ENCODE results near the gene SOS1. TPM values are rescaled to one million over a fixed set of nuclear protein-coding genes. Genes with fewer than 3 reads are reported as not detected.

SOS1 gene
- total and polyA plus RNA-seq, 2 of the 13 experiments (the other 11 are each of a cell fraction or from before 2014, with no cell fraction given), result 20.8 to 60.4 TPM

- 0 out of 2 replicates have a peak, but pooled peaks have one; percentile 62 for TF ChIP-seq ETS1 (CRISPR knock-in tag; IDR thresholded peaks at IDR 0.05)
- 0 out of 2 replicates have a peak, but pooled peaks have one; percentile 40 for TF ChIP-seq KLF6 (CRISPR knock-in tag; IDR thresholded peaks at IDR 0.05)
- TF ChIP-seq USF2 (IDR thresholded peaks at IDR 0.05; ENCODE audit: low read depth, low read length), result peak; percentile 17; the same call in 1 of the 2 replicates
- no peak for TF ChIP-seq USF2 (CRISPR knock-in tag; IDR thresholded peaks at IDR 0.05; ENCODE audit: borderline replicate concordance)
- peak; percentile 35; the same call in 1 of the 2 replicates for TF ChIP-seq HOXA9 (CRISPR knock-in tag; IDR thresholded peaks at IDR 0.05; ENCODE audit: borderline replicate concordance)
- TF ChIP-seq ZNF512B (CRISPR knock-in tag; IDR thresholded peaks at IDR 0.05; ENCODE audit: borderline replicate concordance), result peak; percentile 33; the same call in 1 of the 2 replicates
- TF ChIP-seq HMGXB4 (CRISPR knock-in tag; IDR thresholded peaks at IDR 0.05; ENCODE audit: borderline replicate concordance in 1 of 2, low read depth in 1 of 2), result peak in 1 of 2 experiments; percentile 61; a peak in 2 of 4 replicates
- TF ChIP-seq DRAP1 (CRISPR knock-in tag; IDR thresholded peaks at IDR 0.05), result 0 out of 2 replicates have a peak, but pooled peaks have one; percentile 10
- TF ChIP-seq ZNF136 (CRISPR knock-in tag; IDR thresholded peaks at IDR 0.05; ENCODE audit: low read depth), result no peak; the same call in 1 of the 2 replicates
- no peak for TF ChIP-seq ZSCAN25 (CRISPR knock-in tag; IDR thresholded peaks at IDR 0.05)
- TF ChIP-seq UBTF (CRISPR knock-in tag; IDR thresholded peaks at IDR 0.05), result peak; percentile 59
- 0 out of 2 replicates have a peak, but pooled peaks have one; percentile 25 for TF ChIP-seq HOXA3 (CRISPR knock-in tag; IDR thresholded peaks at IDR 0.05)
- TF ChIP-seq ZIK1 (CRISPR knock-in tag; IDR thresholded peaks at IDR 0.05; ENCODE audit: borderline replicate concordance, low read depth), result no peak
Measured at GRCh38 chr2:39119732-39120520, 925 bp downstream of the SOS1 start (continued).

Data from HepG2 (cell line).